ENCODE results near the gene GRIN2B. TPM values are rescaled to one million over a fixed set of nuclear protein-coding genes. Genes with fewer than 3 reads are reported as not detected.

The GRIN2B gene
- total and polyA plus RNA-seq, 4 donors, result under 0.01 to 0.03 (median 0.01) TPM; not detected in 1

DNA sequence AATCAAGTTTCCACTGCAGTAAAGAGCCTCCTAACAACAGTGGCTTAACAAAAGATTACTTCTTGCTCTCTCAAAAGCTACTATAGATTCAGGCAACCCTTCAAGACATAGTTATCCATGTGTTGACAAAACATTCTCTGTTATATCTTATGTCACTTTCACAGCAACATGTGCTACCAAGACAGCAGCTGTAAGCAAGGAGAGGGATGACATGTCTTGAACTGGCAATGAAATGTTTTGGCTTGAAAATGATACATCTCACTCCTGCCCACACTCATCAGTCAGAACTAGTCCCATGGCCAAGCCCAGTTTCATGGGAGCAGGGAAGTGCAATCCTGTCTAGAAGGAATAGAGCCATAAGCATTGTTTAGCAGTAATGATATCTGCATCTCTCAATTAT is 10.7 kb upstream of the GRIN2B start:
- TF ChIP-seq GABPA (IDR thresholded peaks at IDR 0.05 in 1 of 2, conservative IDR thresholded peaks at IDR 0.05 in 1 of 2) (no peak), JUND (IDR thresholded peaks at IDR 0.05) (no peak), RXRA (IDR thresholded peaks at IDR 0.05) (no peak), HNF4G (IDR thresholded peaks at IDR 0.05) (no peak), TAF1 (conservative IDR thresholded peaks at IDR 0.05) (no peak), RAD21 (IDR thresholded peaks at IDR 0.05) (no peak), NR2F2 (IDR thresholded peaks at IDR 0.05) (no peak), SP1 (IDR thresholded peaks at IDR 0.05) (no peak), EGR1 (IDR thresholded peaks at IDR 0.05; ENCODE audit: low read depth in 2 of 2) (no peak), FOXA1 (IDR thresholded peaks at IDR 0.05) (no peak), FOXA2 (IDR thresholded peaks at IDR 0.05) (no peak)
- TF ChIP-seq, protein P1, sequence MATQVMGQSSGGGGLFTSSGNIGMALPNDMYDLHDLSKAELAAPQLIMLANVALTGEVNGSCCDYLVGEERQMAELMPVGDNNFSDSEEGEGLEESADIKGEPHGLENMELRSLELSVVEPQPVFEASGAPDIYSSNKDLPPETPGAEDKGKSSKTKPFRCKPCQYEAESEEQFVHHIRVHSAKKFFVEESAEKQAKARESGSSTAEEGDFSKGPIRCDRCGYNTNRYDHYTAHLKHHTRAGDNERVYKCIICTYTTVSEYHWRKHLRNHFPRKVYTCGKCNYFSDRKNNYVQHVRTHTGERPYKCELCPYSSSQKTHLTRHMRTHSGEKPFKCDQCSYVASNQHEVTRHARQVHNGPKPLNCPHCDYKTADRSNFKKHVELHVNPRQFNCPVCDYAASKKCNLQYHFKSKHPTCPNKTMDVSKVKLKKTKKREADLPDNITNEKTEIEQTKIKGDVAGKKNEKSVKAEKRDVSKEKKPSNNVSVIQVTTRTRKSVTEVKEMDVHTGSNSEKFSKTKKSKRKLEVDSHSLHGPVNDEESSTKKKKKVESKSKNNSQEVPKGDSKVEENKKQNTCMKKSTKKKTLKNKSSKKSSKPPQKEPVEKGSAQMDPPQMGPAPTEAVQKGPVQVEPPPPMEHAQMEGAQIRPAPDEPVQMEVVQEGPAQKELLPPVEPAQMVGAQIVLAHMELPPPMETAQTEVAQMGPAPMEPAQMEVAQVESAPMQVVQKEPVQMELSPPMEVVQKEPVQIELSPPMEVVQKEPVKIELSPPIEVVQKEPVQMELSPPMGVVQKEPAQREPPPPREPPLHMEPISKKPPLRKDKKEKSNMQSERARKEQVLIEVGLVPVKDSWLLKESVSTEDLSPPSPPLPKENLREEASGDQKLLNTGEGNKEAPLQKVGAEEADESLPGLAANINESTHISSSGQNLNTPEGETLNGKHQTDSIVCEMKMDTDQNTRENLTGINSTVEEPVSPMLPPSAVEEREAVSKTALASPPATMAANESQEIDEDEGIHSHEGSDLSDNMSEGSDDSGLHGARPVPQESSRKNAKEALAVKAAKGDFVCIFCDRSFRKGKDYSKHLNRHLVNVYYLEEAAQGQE (IDR thresholded peaks at IDR 0.05), result no peak
- TF ChIP-seq, protein P2, sequence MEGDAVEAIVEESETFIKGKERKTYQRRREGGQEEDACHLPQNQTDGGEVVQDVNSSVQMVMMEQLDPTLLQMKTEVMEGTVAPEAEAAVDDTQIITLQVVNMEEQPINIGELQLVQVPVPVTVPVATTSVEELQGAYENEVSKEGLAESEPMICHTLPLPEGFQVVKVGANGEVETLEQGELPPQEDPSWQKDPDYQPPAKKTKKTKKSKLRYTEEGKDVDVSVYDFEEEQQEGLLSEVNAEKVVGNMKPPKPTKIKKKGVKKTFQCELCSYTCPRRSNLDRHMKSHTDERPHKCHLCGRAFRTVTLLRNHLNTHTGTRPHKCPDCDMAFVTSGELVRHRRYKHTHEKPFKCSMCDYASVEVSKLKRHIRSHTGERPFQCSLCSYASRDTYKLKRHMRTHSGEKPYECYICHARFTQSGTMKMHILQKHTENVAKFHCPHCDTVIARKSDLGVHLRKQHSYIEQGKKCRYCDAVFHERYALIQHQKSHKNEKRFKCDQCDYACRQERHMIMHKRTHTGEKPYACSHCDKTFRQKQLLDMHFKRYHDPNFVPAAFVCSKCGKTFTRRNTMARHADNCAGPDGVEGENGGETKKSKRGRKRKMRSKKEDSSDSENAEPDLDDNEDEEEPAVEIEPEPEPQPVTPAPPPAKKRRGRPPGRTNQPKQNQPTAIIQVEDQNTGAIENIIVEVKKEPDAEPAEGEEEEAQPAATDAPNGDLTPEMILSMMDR (IDR thresholded peaks at IDR 0.05; ENCODE audit: low read depth, low read length, missing input control), result no peak
- TF ChIP-seq, protein P3, sequence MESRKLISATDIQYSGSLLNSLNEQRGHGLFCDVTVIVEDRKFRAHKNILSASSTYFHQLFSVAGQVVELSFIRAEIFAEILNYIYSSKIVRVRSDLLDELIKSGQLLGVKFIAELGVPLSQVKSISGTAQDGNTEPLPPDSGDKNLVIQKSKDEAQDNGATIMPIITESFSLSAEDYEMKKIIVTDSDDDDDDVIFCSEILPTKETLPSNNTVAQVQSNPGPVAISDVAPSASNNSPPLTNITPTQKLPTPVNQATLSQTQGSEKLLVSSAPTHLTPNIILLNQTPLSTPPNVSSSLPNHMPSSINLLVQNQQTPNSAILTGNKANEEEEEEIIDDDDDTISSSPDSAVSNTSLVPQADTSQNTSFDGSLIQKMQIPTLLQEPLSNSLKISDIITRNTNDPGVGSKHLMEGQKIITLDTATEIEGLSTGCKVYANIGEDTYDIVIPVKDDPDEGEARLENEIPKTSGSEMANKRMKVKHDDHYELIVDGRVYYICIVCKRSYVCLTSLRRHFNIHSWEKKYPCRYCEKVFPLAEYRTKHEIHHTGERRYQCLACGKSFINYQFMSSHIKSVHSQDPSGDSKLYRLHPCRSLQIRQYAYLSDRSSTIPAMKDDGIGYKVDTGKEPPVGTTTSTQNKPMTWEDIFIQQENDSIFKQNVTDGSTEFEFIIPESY (IDR thresholded peaks at IDR 0.05), result no peak
- TF ChIP-seq, protein P4, sequence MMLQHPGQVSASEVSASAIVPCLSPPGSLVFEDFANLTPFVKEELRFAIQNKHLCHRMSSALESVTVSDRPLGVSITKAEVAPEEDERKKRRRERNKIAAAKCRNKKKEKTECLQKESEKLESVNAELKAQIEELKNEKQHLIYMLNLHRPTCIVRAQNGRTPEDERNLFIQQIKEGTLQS (IDR thresholded peaks at IDR 0.05), result no peak
- TF ChIP-seq, protein P5, sequence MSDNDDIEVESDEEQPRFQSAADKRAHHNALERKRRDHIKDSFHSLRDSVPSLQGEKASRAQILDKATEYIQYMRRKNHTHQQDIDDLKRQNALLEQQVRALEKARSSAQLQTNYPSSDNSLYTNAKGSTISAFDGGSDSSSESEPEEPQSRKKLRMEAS (IDR thresholded peaks at IDR 0.05), result no peak
- Histone ChIP-seq H3K27ac (ENCODE audit: low read depth in 1 of 2, low read length in 2 of 2) (no peak overlapping the region), H3K9me3 (ENCODE audit: control insufficient read depth in 4 of 4, low read length in 3 of 4) (no peaks in the 10 kb centered on the region), H3K4me1 (ENCODE audit: control insufficient read depth in 4 of 4, insufficient read depth in 4 of 4, low read length in 3 of 4) (no peaks in the 10 kb centered on the region), H3K9ac (ENCODE audit: low read depth in 1 of 2, low read length in 2 of 2) (no peak overlapping the region), H3K36me3 (ENCODE audit: control insufficient read depth in 4 of 4, insufficient read depth in 3 of 4, low read depth in 1 of 4, low read length in 3 of 4) (no peaks in the 10 kb centered on the region), H3K4me3 (ENCODE audit: low read depth in 1 of 3, low read length in 3 of 3) (no peak overlapping the region), H3K27me3 (ENCODE audit: control insufficient read depth in 4 of 4, insufficient read depth in 4 of 4, low read length in 3 of 4) (no peaks in the 10 kb centered on the region)
- DNase-seq (ENCODE audit: low spot score), result no peak

DNA sequence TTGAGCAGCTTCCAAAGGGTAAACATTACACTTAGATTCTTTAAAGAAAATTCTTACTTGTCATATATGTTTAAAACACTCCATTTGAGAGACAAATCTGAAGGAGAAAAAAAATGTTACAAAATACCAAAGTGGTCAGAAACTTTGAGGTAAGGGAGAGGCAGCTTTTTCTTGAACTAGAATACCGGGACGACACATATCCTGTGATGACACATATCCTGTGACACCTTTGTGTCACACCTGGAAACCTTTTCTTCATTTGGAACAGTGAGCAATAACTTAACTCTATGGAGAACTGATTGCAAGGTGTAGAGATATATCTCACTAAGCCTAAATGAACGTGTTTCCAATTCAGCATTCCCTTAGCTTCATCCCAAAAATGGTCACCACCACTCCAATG is 4.6 kb upstream of the GRIN2B start:
- no peaks in the 10 kb centered on the region for H3K9me3 ChIP-seq (ENCODE audit: control insufficient read depth in 4 of 4, low read length in 3 of 4)
- DNase-seq (ENCODE audit: low spot score), result no peak
- no peak overlapping the region for H3K27ac ChIP-seq (ENCODE audit: low read depth in 1 of 2, low read length in 2 of 2)
- peaks cover 0 to 8% (median 3%) of the 10 kb centered on the region in 4 donors for H3K27me3 ChIP-seq (ENCODE audit: control insufficient read depth in 4 of 4, insufficient read depth in 4 of 4, low read length in 3 of 4)
- peaks cover 0 to 4% (median 4%) of the 10 kb centered on the region in 4 donors for H3K4me1 ChIP-seq (ENCODE audit: control insufficient read depth in 4 of 4, insufficient read depth in 4 of 4, low read length in 3 of 4)
- no peaks in the 10 kb centered on the region for H3K36me3 ChIP-seq (ENCODE audit: control insufficient read depth in 4 of 4, insufficient read depth in 3 of 4, low read depth in 1 of 4, low read length in 3 of 4)
- no peak overlapping the region for H3K4me3 ChIP-seq (ENCODE audit: low read depth in 1 of 3, low read length in 3 of 3)
- 61% methylated on average over 3 of the region's 3 CpGs for WGBS
- H3K9ac ChIP-seq (ENCODE audit: low read depth in 1 of 2, low read length in 2 of 2), result no peak overlapping the region
- TF ChIP-seq RAD21 (IDR thresholded peaks at IDR 0.05) (no peak), YY1 (IDR thresholded peaks at IDR 0.05) (no peak), EGR1 (IDR thresholded peaks at IDR 0.05; ENCODE audit: low read depth in 2 of 2) (no peak), FOXA1 (IDR thresholded peaks at IDR 0.05) (no peak), HNF4A (conservative IDR thresholded peaks at IDR 0.05) (no peak), RXRA (IDR thresholded peaks at IDR 0.05) (no peak), FOXA2 (IDR thresholded peaks at IDR 0.05) (no peak)
- TF ChIP-seq, protein P4 (IDR thresholded peaks at IDR 0.05), result no peak
- TF ChIP-seq, protein P1 (IDR thresholded peaks at IDR 0.05), result no peak
- TF ChIP-seq, protein P3 (IDR thresholded peaks at IDR 0.05), result no peak

Measured in liver (tissue), 9 donors.